SK-N-DZ (cell line): Measurements from ENCODE around the gene LCE1B.

Experiments used
- DNase-seq: peaks from one replicate; pipeline ENCODE4 v3.0.0-alpha.2; 2015; ENCODE audit warnings: low spot score

The LCE1B gene

DNA sequence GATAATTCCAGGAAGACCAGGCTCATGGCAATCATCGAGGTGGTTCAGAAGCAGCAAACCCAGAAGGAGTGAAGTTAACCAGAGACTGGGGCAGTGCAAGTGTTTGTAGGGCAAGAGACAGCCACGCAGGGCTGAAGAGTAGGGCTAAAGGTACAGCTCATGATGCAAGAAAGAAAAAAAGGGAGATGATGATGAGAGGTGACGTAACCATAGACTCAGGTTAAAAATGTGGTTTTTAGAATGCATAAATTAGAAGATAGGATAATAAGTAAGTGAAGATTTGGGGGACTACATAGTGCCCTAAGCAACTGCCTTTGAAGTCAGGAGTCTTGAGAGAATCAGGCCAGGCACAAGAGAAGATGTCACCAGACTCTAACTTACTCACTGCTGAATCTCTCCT, 48.4 kb downstream of the LCE1B start:
- DNase-seq = no peak

DNA sequence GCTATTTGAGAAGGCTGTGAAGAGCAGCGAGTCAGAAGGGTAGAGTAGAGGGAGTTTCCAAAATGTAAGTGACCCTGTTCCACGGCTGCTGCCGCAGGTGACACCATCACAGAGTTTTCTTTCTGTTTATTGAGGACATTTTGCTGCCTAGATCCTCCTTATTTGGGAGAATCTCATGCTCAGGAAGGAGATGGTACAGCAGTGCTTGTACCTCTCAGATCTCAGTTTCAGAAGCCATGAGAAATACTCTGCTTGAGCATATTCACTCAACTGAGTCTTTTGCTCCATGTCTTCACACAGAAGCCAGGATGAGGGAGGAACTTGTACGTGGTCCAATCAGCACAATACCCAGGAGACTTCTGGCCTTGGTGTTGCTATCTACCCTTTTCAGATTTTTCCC, 49.6 kb downstream of the LCE1B start:
- no peak for DNase-seq
